Urinary bladder (tissue), 4 donors: ENCODE data around the gene LPP. TPM values are rescaled to one million over a fixed set of nuclear protein-coding genes. Genes with fewer than 3 reads are reported as not detected.

ENCODE experiments used
- DNase-seq: peaks from one replicate; pipeline ENCODE4 v3.0.0-alpha.2; 2015; ENCODE audit errors: extremely low spot score
- H3K27ac ChIP-seq: one replicate; pipeline ENCODE4 v1.5.1; 2013; ENCODE audit warnings: low read depth, mild to moderate bottlenecking, moderate library complexity
- H3K36me3 ChIP-seq: one replicate; pipeline ENCODE4 v1.6.1; 2013; ENCODE audit warnings: mild to moderate bottlenecking, moderate library complexity; ENCODE audit not compliant: insufficient read depth
- H3K4me1 ChIP-seq: one replicate; pipeline ENCODE4 v1.6.1; 2013; ENCODE audit warnings: mild to moderate bottlenecking, moderate library complexity; ENCODE audit not compliant: insufficient read depth
- H3K4me3 ChIP-seq: one replicate; pipeline ENCODE4 v1.5.1; 2013; ENCODE audit warnings: low read depth, low read length
- WGBS: extraction: QIAGEN DNeasy Blood & Tissue Kit; methylation state at CpG from one replicate; pipeline ENCODE4 v1.1.7; 2013; 5-methylcytosine and 5-hydroxymethylcytosine counted together
- polyA plus RNA-seq: library from polyadenylated mRNA; stranded (reverse); fragments of 200-250 nt; gene quantifications from one replicate; pipeline ENCODE4 v1.2.3, GENCODE V29; 2013
- total RNA-seq: library from RNA; depleted of rRNA; stranded (reverse); fragments of >200 nt; gene quantifications from one replicate; pipeline ENCODE4 v1.2.3, GENCODE V29; 2014
- donor health status: healthy with polysubstance abuse.
- donor health status: healthy.

LPP gene
- total and polyA plus RNA-seq, 2 donors, result 133 to 705 TPM

GRCh38 chr3:188574885-188575284 lies 420.9 kb downstream of the LPP start:
- peaks cover 2% of the 10 kb centered on the region for H3K36me3 ChIP-seq
- 68% methylated on average over 5 of the region's 5 CpGs for WGBS
- H3K4me3 ChIP-seq, result no peak overlapping the region
- no peak overlapping the region for H3K27ac ChIP-seq
- DNase-seq, result no peak
- H3K4me1 ChIP-seq, result no peaks in the 10 kb centered on the region

DNA sequence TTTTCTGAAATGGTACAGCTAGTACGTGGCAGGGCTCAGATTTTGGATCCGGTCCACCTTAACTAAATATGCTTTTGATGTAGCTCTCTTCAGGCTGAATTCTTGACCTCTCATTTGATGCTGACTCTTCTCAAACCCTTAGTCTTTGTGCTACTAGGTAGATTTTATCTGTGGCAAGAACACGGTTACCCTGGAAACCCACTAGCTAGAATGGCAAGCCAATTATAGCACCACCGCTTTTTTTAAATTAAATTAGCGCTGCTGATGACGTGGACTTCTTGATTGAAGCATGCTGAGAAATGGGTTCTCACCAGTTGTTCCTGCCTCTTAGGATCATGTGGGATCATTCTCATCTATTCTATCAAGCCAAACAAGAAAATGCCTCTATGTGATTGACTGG lies 421.5 kb downstream of the LPP start:
- H3K27ac ChIP-seq, result no peak overlapping the region
- peaks cover 2% of the 10 kb centered on the region for H3K36me3 ChIP-seq
- DNase-seq, result no peak
- 84% methylated on average over 6 of the region's 6 CpGs for WGBS
- H3K4me1 ChIP-seq, result no peaks in the 10 kb centered on the region
- H3K4me3 ChIP-seq, result no peak overlapping the region

- H3K4me1 ChIP-seq, result no peaks in the 10 kb centered on the region
- no peak overlapping the region for H3K4me3 ChIP-seq
- 90% methylated on average over 1 of the region's 3 CpGs for WGBS
- H3K27ac ChIP-seq, result no peak overlapping the region
- peaks cover 2% of the 10 kb centered on the region for H3K36me3 ChIP-seq
- DNase-seq, result no peak
Measured at GRCh38 chr3:188577539-188577938, 423.6 kb downstream of the LPP start.

GRCh38 chr3:188578576-188579363 lies 424.8 kb downstream of the LPP start:
- peaks cover under 1% of the 10 kb centered on the region for H3K4me1 ChIP-seq
- no peak overlapping the region for H3K4me3 ChIP-seq
- 36% methylated on average over 6 of the region's 6 CpGs for WGBS
- H3K36me3 ChIP-seq, result peaks cover 2% of the 10 kb centered on the region
- H3K27ac ChIP-seq, result no peak overlapping the region
- no peak for DNase-seq

GRCh38 chr3:188580223-188580622 lies 426.3 kb downstream of the LPP start:
- no peak for DNase-seq
- Histone ChIP-seq H3K27ac (no peak overlapping the region), H3K4me3 (no peak overlapping the region), H3K36me3 (peaks cover 2% of the 10 kb centered on the region), H3K4me1 (peaks cover 3% of the 10 kb centered on the region)
- WGBS, result 80% methylated on average over 1 of the region's 1 CpG

DNA sequence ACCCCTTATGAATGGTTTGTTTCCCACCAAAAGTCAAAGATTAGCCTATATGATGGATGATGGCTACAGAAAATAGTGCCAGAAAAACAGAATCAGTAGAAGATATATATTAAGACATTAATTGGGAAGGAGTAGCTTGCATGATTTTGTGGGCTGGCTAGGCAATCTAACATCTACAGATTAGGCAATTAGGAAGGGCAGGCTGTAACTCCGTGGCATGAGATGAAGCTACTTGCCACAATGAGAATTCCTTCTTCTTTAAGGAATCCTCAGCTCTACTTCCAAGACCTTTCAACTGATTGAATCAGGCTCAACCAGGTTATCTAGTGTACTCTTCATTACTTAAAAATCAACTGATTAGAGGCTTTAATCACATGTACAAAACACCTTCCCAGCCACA lies 426.7 kb downstream of the LPP start:
- 92% methylated on average over 1 of the region's 1 CpG for WGBS
- DNase-seq, result no peak
- Histone ChIP-seq H3K4me3 (no peak overlapping the region), H3K4me1 (peaks cover 3% of the 10 kb centered on the region), H3K27ac (no peak overlapping the region), H3K36me3 (peaks cover 2% of the 10 kb centered on the region)

DNA sequence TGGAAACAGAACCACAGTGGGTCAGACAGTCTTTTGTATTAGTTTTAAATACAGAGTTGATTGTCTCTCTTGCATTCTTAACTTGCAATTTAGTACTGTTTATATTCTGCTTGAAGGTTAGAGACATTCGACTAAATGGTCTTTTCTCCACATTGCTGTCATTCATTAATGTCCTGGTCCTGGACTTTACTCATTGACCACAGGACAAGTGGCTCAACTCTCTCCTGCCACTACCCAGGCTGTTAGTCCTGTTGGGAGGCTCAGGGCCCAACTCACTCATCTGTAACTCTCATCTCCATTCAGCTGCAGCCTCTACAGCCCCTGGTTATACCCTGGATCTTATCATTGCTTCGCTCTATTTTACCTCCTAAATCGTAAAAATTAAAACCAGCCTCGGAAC lies 427.4 kb downstream of the LPP start:
- no peak overlapping the region for H3K4me3 ChIP-seq
- no peaks in the 10 kb centered on the region for H3K36me3 ChIP-seq
- peaks cover 3% of the 10 kb centered on the region for H3K4me1 ChIP-seq
- H3K27ac ChIP-seq, result no peak overlapping the region
- DNase-seq, result no peak
- 92% methylated on average over 4 of the region's 4 CpGs for WGBS

- WGBS, result 76% methylated on average over 4 of the region's 4 CpGs
- Histone ChIP-seq H3K27ac (no peak overlapping the region), H3K36me3 (no peaks in the 10 kb centered on the region), H3K4me3 (no peak overlapping the region), H3K4me1 (peaks cover 3% of the 10 kb centered on the region)
- DNase-seq, result no peak
Measured at GRCh38 chr3:188581792-188582191, 427.8 kb downstream of the LPP start.

GRCh38 chr3:188583341-188584161 lies 429.6 kb downstream of the LPP start:
- DNase-seq, result no peak
- H3K27ac ChIP-seq, result peak overlapping the region; percentile 38
- H3K4me3 ChIP-seq, result no peak overlapping the region
- 34% methylated on average over 9 of the region's 9 CpGs for WGBS
- peaks cover 3% of the 10 kb centered on the region for H3K4me1 ChIP-seq
- H3K36me3 ChIP-seq, result no peaks in the 10 kb centered on the region

- Histone ChIP-seq H3K27ac (no peak overlapping the region), H3K4me3 (no peak overlapping the region), H3K36me3 (no peaks in the 10 kb centered on the region), H3K4me1 (peaks cover 3% of the 10 kb centered on the region)
- 44% methylated on average over 4 of the region's 4 CpGs for WGBS
- no peak for DNase-seq
Measured at GRCh38 chr3:188584162-188584529, 430.2 kb downstream of the LPP start.

DNA sequence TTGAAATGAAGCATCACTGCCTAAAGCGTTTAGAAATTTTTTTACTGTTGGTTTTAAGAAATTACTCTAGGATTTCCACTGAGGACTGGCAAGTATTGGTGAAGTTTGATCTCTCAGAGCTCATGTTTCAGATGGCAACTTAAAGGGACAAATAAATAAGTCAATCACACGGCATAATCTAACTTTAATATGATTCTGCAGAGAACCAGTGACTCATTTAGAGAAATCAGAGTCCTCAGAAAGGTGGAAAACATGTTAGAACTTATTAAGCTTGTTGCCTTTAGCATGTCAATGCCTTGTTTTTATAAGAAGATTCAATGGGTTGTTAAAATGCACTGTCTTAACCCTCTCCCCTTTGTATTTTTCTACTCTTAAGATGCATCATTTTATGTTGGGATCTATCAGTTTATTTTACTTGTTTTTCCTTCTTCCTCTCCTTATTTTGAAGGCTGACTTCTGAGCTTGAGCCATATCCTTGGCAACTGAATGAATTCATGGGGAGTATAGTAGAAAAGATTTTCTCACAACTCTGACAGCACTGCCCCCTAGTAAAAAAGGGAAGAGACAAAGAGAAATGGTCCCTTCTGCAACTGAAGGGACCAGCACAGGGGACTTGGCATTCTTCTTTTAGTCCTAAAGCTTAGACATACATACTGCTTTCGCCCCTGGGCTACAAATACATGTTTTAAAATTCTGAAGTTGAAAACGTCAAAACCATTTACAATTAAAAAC lies 431.2 kb downstream of the LPP start:
- Histone ChIP-seq H3K27ac (no peak overlapping the region), H3K4me1 (peaks cover 3% of the 10 kb centered on the region), H3K36me3 (no peaks in the 10 kb centered on the region), H3K4me3 (no peak overlapping the region)
- WGBS, result 57% methylated on average over 4 of the region's 4 CpGs
- no peak for DNase-seq

- Histone ChIP-seq H3K27ac (no peak overlapping the region), H3K36me3 (no peaks in the 10 kb centered on the region), H3K4me1 (no peaks in the 10 kb centered on the region), H3K4me3 (no peak overlapping the region)
- DNase-seq, result no peak
- WGBS, result 81% methylated on average over 2 of the region's 2 CpGs
Measured at GRCh38 chr3:188589071-188589470, 435.1 kb downstream of the LPP start.

GRCh38 chr3:188589771-188590170 lies 435.8 kb downstream of the LPP start:
- Histone ChIP-seq H3K36me3 (no peaks in the 10 kb centered on the region), H3K27ac (no peak overlapping the region), H3K4me1 (no peaks in the 10 kb centered on the region), H3K4me3 (no peak overlapping the region)
- WGBS, result 81% methylated on average over 2 of the region's 2 CpGs
- DNase-seq, result no peak

DNA sequence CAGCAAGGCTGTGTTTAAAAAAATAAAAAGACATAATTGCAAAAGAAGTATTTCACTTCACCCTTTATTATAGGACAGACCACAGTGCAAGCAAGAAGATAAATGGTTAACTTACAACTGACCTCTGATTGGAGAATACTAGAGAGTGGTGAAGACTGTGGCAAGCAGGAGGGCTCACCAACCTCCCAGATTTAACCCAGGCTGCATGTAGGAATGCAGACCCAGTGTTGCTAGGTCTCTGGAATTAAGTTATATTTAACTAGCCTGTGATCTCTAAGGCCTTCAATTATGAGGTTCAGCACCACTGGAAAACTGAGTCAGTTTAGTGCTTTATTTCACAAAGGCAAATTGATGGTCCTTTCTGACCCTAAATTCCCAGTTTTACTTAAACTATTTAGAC lies 436.6 kb downstream of the LPP start:
- DNase-seq, result no peak
- Histone ChIP-seq H3K4me1 (no peaks in the 10 kb centered on the region), H3K27ac (no peak overlapping the region), H3K4me3 (no peak overlapping the region), H3K36me3 (no peaks in the 10 kb centered on the region)
